ENCODE results near the gene PRORP.

The PRORP gene

DNA sequence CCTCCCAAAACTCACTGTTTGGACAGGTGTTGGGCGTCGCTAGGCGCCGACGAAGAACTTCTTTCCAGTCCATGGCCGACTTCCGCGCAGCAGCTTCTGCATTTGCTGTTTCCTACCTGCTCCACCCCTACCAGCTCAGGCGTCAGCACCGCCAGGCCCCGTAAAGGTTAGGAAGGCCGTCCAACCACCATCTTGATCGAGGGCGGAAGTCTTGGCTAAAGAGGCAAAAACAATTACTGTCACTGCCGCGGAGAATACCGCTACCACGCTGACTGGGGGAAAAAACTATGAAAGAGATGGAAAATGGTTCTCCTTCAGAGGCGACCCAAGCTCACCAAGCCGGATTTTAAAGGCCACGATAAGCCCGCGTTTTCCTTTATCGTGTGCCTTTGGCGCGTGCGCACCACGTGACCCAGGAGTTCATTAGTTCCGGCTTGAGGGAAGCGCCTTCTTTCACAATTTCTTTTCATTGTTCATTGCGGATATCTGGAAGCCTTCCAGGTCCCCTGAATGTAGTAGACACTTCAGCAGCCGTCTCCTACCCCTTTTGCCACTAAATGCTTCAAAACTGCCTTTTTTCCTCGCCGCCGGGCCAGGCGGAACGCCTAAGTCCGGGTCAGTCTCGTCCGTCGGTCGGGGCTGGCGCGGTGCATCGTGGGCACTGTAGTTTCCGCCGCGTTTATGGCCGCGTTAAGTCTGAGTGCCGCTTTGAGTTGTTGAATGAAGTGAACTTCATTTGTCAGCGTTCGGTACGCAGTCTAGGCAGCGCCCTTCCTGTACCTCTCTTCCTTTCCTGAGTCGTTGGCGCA, at the start of gene PRORP, which contains the start of gene PPP2R3C:
Gene PRORP, plus strand, starts transcription at position 666 of the 809 bp plus-strand sequence. CDS start 694 bp downstream, outside the sequence.
Gene PPP2R3C, minus strand, starts transcription at position 104 of the 809 bp plus-strand sequence. Its CDS starts 31 bp downstream, at position 73.
- peak; percentile 33; the same call in 1 of the 2 replicates for TF ChIP-seq EGR1 (IDR thresholded peaks at IDR 0.05)
- TF ChIP-seq TCF12 (IDR thresholded peaks at IDR 0.05; ENCODE audit: low read depth): no peak; the same call in 1 of the 2 replicates
- TF ChIP-seq TEAD4 (IDR thresholded peaks at IDR 0.05): no peak; the same call in 1 of the 2 replicates
- no peak for TF ChIP-seq FOXM1 (IDR thresholded peaks at IDR 0.05; ENCODE audit: borderline replicate concordance, low read depth)
- TF ChIP-seq NFIC (IDR thresholded peaks at IDR 0.05): no peak; the same call in 1 of the 2 replicates
- TF ChIP-seq TAF1 (IDR thresholded peaks at IDR 0.05; ENCODE audit: low read depth): peak; percentile 74
- TF ChIP-seq, protein P1, sequence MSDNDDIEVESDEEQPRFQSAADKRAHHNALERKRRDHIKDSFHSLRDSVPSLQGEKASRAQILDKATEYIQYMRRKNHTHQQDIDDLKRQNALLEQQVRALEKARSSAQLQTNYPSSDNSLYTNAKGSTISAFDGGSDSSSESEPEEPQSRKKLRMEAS (IDR thresholded peaks at IDR 0.05): peak; percentile 94
- peak; percentile 96 for TF ChIP-seq USF1 (IDR thresholded peaks at IDR 0.05)
- TF ChIP-seq CEBPB (IDR thresholded peaks at IDR 0.05): peak; percentile 42; the same call in 1 of the 2 replicates
- peak; percentile 38; the same call in 1 of the 2 replicates for TF ChIP-seq CREB1 (IDR thresholded peaks at IDR 0.05; ENCODE audit: low read depth)
- peak; percentile 97 for TF ChIP-seq YY1 (IDR thresholded peaks at IDR 0.05; ENCODE audit: low read depth)

GRCh38 chr14:35073486-35073885, 48.9 kb upstream of the PRORP start:
- TF ChIP-seq FOXM1 (IDR thresholded peaks at IDR 0.05; ENCODE audit: borderline replicate concordance, low read depth): no peak
- TF ChIP-seq REST (IDR thresholded peaks at IDR 0.05; ENCODE audit: low read depth): no peak
- TF ChIP-seq USF1 (IDR thresholded peaks at IDR 0.05): no peak
- TF ChIP-seq CREB1 (IDR thresholded peaks at IDR 0.05; ENCODE audit: low read depth): no peak
- TF ChIP-seq NFIC (IDR thresholded peaks at IDR 0.05): no peak
- no peak for TF ChIP-seq ZBTB7A (IDR thresholded peaks at IDR 0.05; ENCODE audit: low read depth)
- TF ChIP-seq, protein P1 (IDR thresholded peaks at IDR 0.05): no peak
- TF ChIP-seq RAD21 (IDR thresholded peaks at IDR 0.05; ENCODE audit: low read depth): no peak
- TF ChIP-seq EGR1 (IDR thresholded peaks at IDR 0.05): no peak
- TF ChIP-seq TAF1 (IDR thresholded peaks at IDR 0.05; ENCODE audit: low read depth): no peak

- TF ChIP-seq, protein P1 (IDR thresholded peaks at IDR 0.05): no peak
- no peak for TF ChIP-seq TCF12 (IDR thresholded peaks at IDR 0.05; ENCODE audit: low read depth)
- no peak for TF ChIP-seq NFIC (IDR thresholded peaks at IDR 0.05)
- TF ChIP-seq CREB1 (IDR thresholded peaks at IDR 0.05; ENCODE audit: low read depth): no peak
- TF ChIP-seq RAD21 (IDR thresholded peaks at IDR 0.05; ENCODE audit: low read depth): no peak
- no peak for TF ChIP-seq ZBTB7A (IDR thresholded peaks at IDR 0.05; ENCODE audit: low read depth)
- no peak for TF ChIP-seq FOXM1 (IDR thresholded peaks at IDR 0.05; ENCODE audit: borderline replicate concordance, low read depth)
- TF ChIP-seq CEBPB (IDR thresholded peaks at IDR 0.05): no peak
- TF ChIP-seq EP300 (IDR thresholded peaks at IDR 0.05; ENCODE audit: borderline replicate concordance): no peak
Measured at GRCh38 chr14:35078082-35078481, 44.3 kb upstream of the PRORP start.

- TF ChIP-seq TEAD4 (IDR thresholded peaks at IDR 0.05) (no peak), ZBTB7A (IDR thresholded peaks at IDR 0.05; ENCODE audit: low read depth) (no peak), FOXM1 (IDR thresholded peaks at IDR 0.05; ENCODE audit: borderline replicate concordance, low read depth) (no peak), CREB1 (IDR thresholded peaks at IDR 0.05; ENCODE audit: low read depth) (no peak), TAF1 (IDR thresholded peaks at IDR 0.05; ENCODE audit: low read depth) (no peak), REST (IDR thresholded peaks at IDR 0.05; ENCODE audit: low read depth) (no peak), EGR1 (IDR thresholded peaks at IDR 0.05) (no peak), YY1 (IDR thresholded peaks at IDR 0.05; ENCODE audit: low read depth) (no peak), TCF12 (IDR thresholded peaks at IDR 0.05; ENCODE audit: low read depth) (no peak), USF1 (IDR thresholded peaks at IDR 0.05) (no peak), NFIC (IDR thresholded peaks at IDR 0.05) (no peak)
- TF ChIP-seq, protein P1 (IDR thresholded peaks at IDR 0.05): no peak
Measured at GRCh38 chr14:35079742-35080141, 42.6 kb upstream of the PRORP start.
